ENCODE data around the gene FRY.

- TF ChIP-seq POLR2A (IDR thresholded peaks at IDR 0.05; ENCODE audit: low read length), result no peak
- no peak for TF ChIP-seq GATA1 (IDR thresholded peaks at IDR 0.05; ENCODE audit: low read depth, low read length)
Observed at GRCh38 chr13:32113532-32113931, 82.0 kb downstream of the FRY start.

Measured in erythroblast (primary cell).